ENCODE results near the gene FLNC.

DNA sequence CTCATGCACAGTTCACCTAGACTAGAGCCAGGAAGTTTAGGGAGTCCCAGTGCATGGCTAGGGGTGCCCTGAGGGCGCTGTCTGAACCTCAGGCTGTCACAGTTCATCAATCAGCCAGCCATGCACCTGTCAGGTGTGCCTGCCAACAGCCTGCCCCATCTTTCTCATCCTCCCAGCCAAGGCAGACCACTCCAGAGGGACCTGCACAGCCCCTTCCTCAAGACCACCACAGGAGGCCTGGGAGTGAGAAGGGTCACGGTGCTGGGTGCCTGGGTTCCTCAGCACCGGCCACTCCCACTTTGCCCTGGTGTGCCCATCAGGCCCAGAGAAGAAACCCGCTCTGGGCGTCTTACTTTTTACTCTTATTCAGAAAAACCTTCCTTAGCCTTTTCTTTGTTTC is 40.8 kb downstream of the FLNC start:
- TF ChIP-seq, protein P1, sequence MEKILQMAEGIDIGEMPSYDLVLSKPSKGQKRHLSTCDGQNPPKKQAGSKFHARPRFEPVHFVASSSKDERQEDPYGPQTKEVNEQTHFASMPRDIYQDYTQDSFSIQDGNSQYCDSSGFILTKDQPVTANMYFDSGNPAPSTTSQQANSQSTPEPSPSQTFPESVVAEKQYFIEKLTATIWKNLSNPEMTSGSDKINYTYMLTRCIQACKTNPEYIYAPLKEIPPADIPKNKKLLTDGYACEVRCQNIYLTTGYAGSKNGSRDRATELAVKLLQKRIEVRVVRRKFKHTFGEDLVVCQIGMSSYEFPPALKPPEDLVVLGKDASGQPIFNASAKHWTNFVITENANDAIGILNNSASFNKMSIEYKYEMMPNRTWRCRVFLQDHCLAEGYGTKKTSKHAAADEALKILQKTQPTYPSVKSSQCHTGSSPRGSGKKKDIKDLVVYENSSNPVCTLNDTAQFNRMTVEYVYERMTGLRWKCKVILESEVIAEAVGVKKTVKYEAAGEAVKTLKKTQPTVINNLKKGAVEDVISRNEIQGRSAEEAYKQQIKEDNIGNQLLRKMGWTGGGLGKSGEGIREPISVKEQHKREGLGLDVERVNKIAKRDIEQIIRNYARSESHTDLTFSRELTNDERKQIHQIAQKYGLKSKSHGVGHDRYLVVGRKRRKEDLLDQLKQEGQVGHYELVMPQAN (IDR thresholded peaks at IDR 0.05; ENCODE audit: borderline replicate concordance): no peak
- no peak for TF ChIP-seq YY1 (IDR thresholded peaks at IDR 0.05; ENCODE audit: borderline replicate concordance in 1 of 3, control insufficient read depth in 1 of 3, extremely low read depth in 1 of 3, insufficient read depth in 3 of 3, insufficient read length in 1 of 3, insufficient replicate concordance in 2 of 3, low read depth in 1 of 3, low read length in 2 of 3)
- TF ChIP-seq ETV6 (IDR thresholded peaks at IDR 0.05; ENCODE audit: borderline replicate concordance in 1 of 2, low read depth in 2 of 2, low read length in 1 of 2): no peak
- TF ChIP-seq ETV6 (CRISPR knock-in tag; IDR thresholded peaks at IDR 0.05; ENCODE audit: borderline replicate concordance): no peak
- TF ChIP-seq CCAR2 (IDR thresholded peaks at IDR 0.05; ENCODE audit: low read depth, low read length): no peak
- TF ChIP-seq ZZZ3 (IDR thresholded peaks at IDR 0.05): no peak
- TF ChIP-seq, protein P2, sequence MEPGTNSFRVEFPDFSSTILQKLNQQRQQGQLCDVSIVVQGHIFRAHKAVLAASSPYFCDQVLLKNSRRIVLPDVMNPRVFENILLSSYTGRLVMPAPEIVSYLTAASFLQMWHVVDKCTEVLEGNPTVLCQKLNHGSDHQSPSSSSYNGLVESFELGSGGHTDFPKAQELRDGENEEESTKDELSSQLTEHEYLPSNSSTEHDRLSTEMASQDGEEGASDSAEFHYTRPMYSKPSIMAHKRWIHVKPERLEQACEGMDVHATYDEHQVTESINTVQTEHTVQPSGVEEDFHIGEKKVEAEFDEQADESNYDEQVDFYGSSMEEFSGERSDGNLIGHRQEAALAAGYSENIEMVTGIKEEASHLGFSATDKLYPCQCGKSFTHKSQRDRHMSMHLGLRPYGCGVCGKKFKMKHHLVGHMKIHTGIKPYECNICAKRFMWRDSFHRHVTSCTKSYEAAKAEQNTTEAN (CRISPR knock-in tag; IDR thresholded peaks at IDR 0.05): no peak
- no peak for TF ChIP-seq RAD21 (CRISPR knock-in tag; conservative IDR thresholded peaks at IDR 0.05 in 1 of 2, IDR thresholded peaks at IDR 0.05 in 1 of 2)
- no peak for TF ChIP-seq FOXJ3 (CRISPR knock-in tag; IDR thresholded peaks at IDR 0.05)
- no peak for TF ChIP-seq STAT5B (CRISPR knock-in tag; IDR thresholded peaks at IDR 0.05)
- no peak for TF ChIP-seq TCF7L2 (IDR thresholded peaks at IDR 0.05; ENCODE audit: low read depth, low read length)
- TF ChIP-seq ZNF165 (CRISPR knock-in tag; IDR thresholded peaks at IDR 0.05; ENCODE audit: borderline replicate concordance): no peak
- no peak for TF ChIP-seq YBX1 (IDR thresholded peaks at IDR 0.05)
